Neural crest cell (in vitro differentiated cells): ENCODE results near the gene PAK6. TPM values are rescaled to one million over a fixed set of nuclear protein-coding genes. Genes with fewer than 3 reads are reported as not detected.

Experiments used
- DNase-seq: peaks from one replicate; pipeline ENCODE4 v3.0.0; 2021; ENCODE audit warnings: low read depth, mixed read lengths, low spot score
- H3K27ac Mint-ChIP-seq: one replicate; pipeline ENCODE4 v1.8.0; 2021; ENCODE audit warnings: mild to moderate bottlenecking, mixed read lengths; ENCODE audit not compliant: unreplicated experiment
- H3K27me3 Mint-ChIP-seq: 2 replicates; pipeline ENCODE4 v1.8.0; 2021; ENCODE audit warnings: low read depth, mild to moderate bottlenecking, mixed read lengths
- H3K36me3 Mint-ChIP-seq: 2 replicates; pipeline ENCODE4 v1.8.0; 2021; ENCODE audit warnings: low read depth, mild to moderate bottlenecking, mixed read lengths
- H3K4me1 Mint-ChIP-seq: 2 replicates; pipeline ENCODE4 v1.8.0; 2021; ENCODE audit warnings: mixed read lengths
- H3K4me3 Mint-ChIP-seq: one replicate; pipeline ENCODE4 v1.8.0; 2021; ENCODE audit warnings: mild to moderate bottlenecking, mixed read lengths
- H3K9me3 Mint-ChIP-seq: 2 replicates; pipeline ENCODE4 v1.8.0; 2021; ENCODE audit warnings: mixed read lengths
- CTCF ChIP-seq: fragments of 200-600 bp; sonication (generic); conservative IDR thresholded peaks from 2 replicates; pipeline ENCODE4 v1.5.0; 2021; ENCODE audit warnings: antibody characterized with exemption, mild to moderate bottlenecking
- total RNA-seq: library from RNA; stranded (reverse); gene quantifications from 2 replicates; pipeline ENCODE4 v1.2.1, GENCODE V29; 2021

PAK6 gene
- total RNA-seq, 1 donor from 2014 or later = 0.28 TPM

GRCh38 chr15:40281057-40281800, 42.4 kb downstream of the PAK6 start:
- H3K27me3 Mint-ChIP-seq = peaks cover 85% of the 10 kb centered on the region
- TF ChIP-seq CTCF = no peak
- no peaks in the 10 kb centered on the region for H3K36me3 Mint-ChIP-seq
- DNase-seq = no peak
- H3K4me1 Mint-ChIP-seq = peaks cover 25% of the 10 kb centered on the region
- H3K9me3 Mint-ChIP-seq = no peaks in the 10 kb centered on the region
- peak overlapping the region; percentile 54 for H3K4me3 Mint-ChIP-seq
- H3K27ac Mint-ChIP-seq = no peak overlapping the region

- Mint-ChIP-seq H3K4me1 (peaks cover 25% of the 10 kb centered on the region), H3K4me3 (no peak overlapping the region), H3K27ac (no peak overlapping the region), H3K9me3 (no peaks in the 10 kb centered on the region), H3K27me3 (peaks cover 84% of the 10 kb centered on the region), H3K36me3 (no peaks in the 10 kb centered on the region)
- no peak for TF ChIP-seq CTCF
- DNase-seq = no peak
These were observed 42.9 kb downstream of the PAK6 start for GRCh38 chr15:40281801-40282146.

GRCh38 chr15:40282147-40282868, 43.4 kb downstream of the PAK6 start:
- peak; percentile 59 for TF ChIP-seq CTCF
- H3K36me3 Mint-ChIP-seq = no peaks in the 10 kb centered on the region
- peaks cover 81% of the 10 kb centered on the region for H3K27me3 Mint-ChIP-seq
- H3K4me3 Mint-ChIP-seq = no peak overlapping the region
- H3K4me1 Mint-ChIP-seq = peaks cover 25% of the 10 kb centered on the region
- H3K27ac Mint-ChIP-seq = no peak overlapping the region
- no peaks in the 10 kb centered on the region for H3K9me3 Mint-ChIP-seq
- DNase-seq = peak; percentile 49

GRCh38 chr15:40282869-40283614, 44.2 kb downstream of the PAK6 start, which contains the start of gene ANKRD63:
ANKRD63 (minus strand) TSS chr15:40283064; CDS start chr15:40282586, 478 bp downstream.
- DNase-seq = no peak
- H3K4me1 Mint-ChIP-seq = peaks cover 25% of the 10 kb centered on the region

More at GRCh38 chr15:40282869-40283614, 44.2 kb downstream of the PAK6 start, which contains the start of gene ANKRD63:
- Mint-ChIP-seq H3K27me3 (peaks cover 81% of the 10 kb centered on the region), H3K9me3 (no peaks in the 10 kb centered on the region), H3K27ac (no peak within 1 kb of the TSS), H3K4me3 (no peak within 1 kb of the TSS), H3K36me3 (no peaks in the 10 kb centered on the region)
- no peak for TF ChIP-seq CTCF
